Neuronal stem cell (in vitro differentiated cells): ENCODE data around the gene CLEC12A.

ENCODE experiments used
- DNase-seq: peaks from one replicate; pipeline ENCODE4 v3.0.0-alpha.2; 2013; ENCODE audit warnings: low spot score
- H2AFZ ChIP-seq: one replicate; pipeline ENCODE4 v1.6.1; 2013; ENCODE audit warnings: mild to moderate bottlenecking, low read length, inconsistent platforms
- H2AK5ac ChIP-seq: 2 replicates; pipeline ENCODE4 v1.6.1; 2013; ENCODE audit warnings: low read depth, mild to moderate bottlenecking, inconsistent platforms, low read length, moderate library complexity, mixed read lengths
- H2BK120ac ChIP-seq: 2 replicates; pipeline ENCODE4 v1.6.1; 2013; ENCODE audit warnings: low read depth, mild to moderate bottlenecking, inconsistent platforms, low read length, moderate library complexity, mixed read lengths
- H2BK12ac ChIP-seq: one replicate; pipeline ENCODE4 v1.6.1; 2013; ENCODE audit warnings: low read length, inconsistent platforms
- H2BK15ac ChIP-seq: 2 replicates; pipeline ENCODE4 v1.6.1; 2013; ENCODE audit warnings: mild to moderate bottlenecking, low read length, inconsistent platforms, mixed read lengths
- H2BK5ac ChIP-seq: one replicate; pipeline ENCODE4 v1.6.1; 2013; ENCODE audit warnings: inconsistent platforms, mild to moderate bottlenecking, low read length, moderate library complexity
- H3K14ac ChIP-seq: one replicate; pipeline ENCODE4 v1.6.1; 2013; ENCODE audit warnings: low read length, inconsistent platforms
- H3K18ac ChIP-seq: 2 replicates; pipeline ENCODE4 v1.6.1; 2013; ENCODE audit warnings: low read length, inconsistent platforms
- H3K23ac ChIP-seq: 2 replicates; pipeline ENCODE4 v1.6.1; 2013; ENCODE audit warnings: low read depth, mild to moderate bottlenecking, mixed read lengths, low read length, inconsistent platforms; ENCODE audit not compliant: poor library complexity
- H3K27ac ChIP-seq: replicated peaks from 3 replicates; pipeline ENCODE4 v1.5.1; 2013; ENCODE audit warnings: low read length, inconsistent platforms
- H3K27me3 ChIP-seq, 3 experiments: 2 replicates each; pipeline ENCODE4 v1.6.1; 2013; ENCODE audit warnings: low read length in 3 of 3, mild to moderate bottlenecking in 2 of 3, inconsistent platforms in 1 of 3, low read depth in 1 of 3, mixed read lengths in 1 of 3, moderate library complexity in 1 of 3; ENCODE audit not compliant: control insufficient read depth in 3 of 3, insufficient read depth in 3 of 3
- H3K36me3 ChIP-seq, 2 donors: replicated peaks in 1 of 2; 2 replicates each; pipeline ENCODE4 v1.6.1; 2013; ENCODE audit warnings: low read length in 2 of 2; ENCODE audit not compliant: control insufficient read depth in 2 of 2, insufficient read depth in 2 of 2
- H3K4ac ChIP-seq: 2 replicates; pipeline ENCODE4 v1.6.1; 2013; ENCODE audit warnings: inconsistent platforms, mild to moderate bottlenecking, low read length, moderate library complexity
- H3K4me1 ChIP-seq, 2 donors: 1 replicate in 1 of 2; 2 replicates in 1 of 2; pipeline ENCODE4 v1.6.1; 2013; ENCODE audit warnings: low read length in 2 of 2, low read depth in 1 of 2; ENCODE audit not compliant: control insufficient read depth in 2 of 2, insufficient read depth in 1 of 2
- H3K4me2 ChIP-seq: one replicate; pipeline ENCODE4 v1.6.1; 2013; ENCODE audit warnings: mild to moderate bottlenecking, low read length, inconsistent platforms; ENCODE audit not compliant: insufficient read depth, poor library complexity, severe bottlenecking
- H3K4me3 ChIP-seq, 2 donors: 2 replicates each; pipeline ENCODE4 v1.5.1; 2013; ENCODE audit warnings: low read length in 2 of 2, mild to moderate bottlenecking in 2 of 2, inconsistent platforms in 1 of 2, moderate library complexity in 1 of 2
- H3K79me1 ChIP-seq: one replicate; pipeline ENCODE4 v1.6.1; 2013; ENCODE audit warnings: low read depth, mild to moderate bottlenecking, inconsistent platforms, low read length, moderate library complexity
- H3K9ac ChIP-seq: one replicate; pipeline ENCODE4 v1.6.1; 2013; ENCODE audit warnings: mild to moderate bottlenecking, low read depth, low read length, inconsistent platforms; ENCODE audit not compliant: poor library complexity
- H3K9me3 ChIP-seq, 2 donors: replicated peaks in 1 of 2; 2 replicates each; pipeline versions ENCODE3 to v1.6.1; 2013; ENCODE audit warnings: low read length in 2 of 2, mild to moderate bottlenecking in 2 of 2, inconsistent platforms in 1 of 2, low read depth in 1 of 2, mixed read lengths in 1 of 2, moderate library complexity in 1 of 2; ENCODE audit not compliant: control insufficient read depth in 2 of 2, insufficient read depth in 1 of 2
- H4K8ac ChIP-seq: one replicate; pipeline ENCODE4 v1.6.1; 2013; ENCODE audit warnings: low read depth, mild to moderate bottlenecking, inconsistent platforms, low read length, moderate library complexity
- H4K91ac ChIP-seq: one replicate; pipeline ENCODE4 v1.6.1; 2013; ENCODE audit warnings: low read length, low read depth, mild to moderate bottlenecking, inconsistent platforms; ENCODE audit not compliant: poor library complexity
- WGBS, 2 donors: extraction: QIAGEN DNeasy Blood & Tissue Kit; methylation state at CpG; one replicate each; pipeline ENCODE4 v1.1.7; 2013; ENCODE audit warnings: missing lambda C conversion rate in 2 of 2, mixed read lengths in 1 of 2; ENCODE audit not compliant: insufficient read length in 2 of 2, insufficient replicate concordance in 1 of 2; ENCODE audit errors: extremely low coverage in 2 of 2; 5-methylcytosine and 5-hydroxymethylcytosine counted together

CLEC12A gene

GRCh38 chr12:9980126-9980525 is 8.9 kb downstream of the CLEC12A start:
- H3K23ac ChIP-seq, result no peak overlapping the region
- no peak for DNase-seq
- H2BK5ac ChIP-seq, result no peak overlapping the region
- no peak overlapping the region for H4K8ac ChIP-seq
- no peak overlapping the region for H3K4ac ChIP-seq
- no peak overlapping the region for H2BK15ac ChIP-seq
- no peak overlapping the region for H2AK5ac ChIP-seq
- no peak overlapping the region for H3K9ac ChIP-seq
- no peak overlapping the region for H2AFZ ChIP-seq
- no peak overlapping the region for H3K18ac ChIP-seq
- H3K79me1 ChIP-seq, result no peaks in the 10 kb centered on the region
- no peak overlapping the region for H3K27ac ChIP-seq
- H3K36me3 ChIP-seq, result no peaks in the 10 kb centered on the region
- no peaks in the 10 kb centered on the region for H3K4me1 ChIP-seq
- no CpG with 5 or more reads among the region's 3 CpGs for WGBS, 2 donors
- H3K4me2 ChIP-seq, result no peak overlapping the region
- no peak overlapping the region for H2BK120ac ChIP-seq
- no peak overlapping the region for H3K4me3 ChIP-seq
- H3K27me3 ChIP-seq, result no peaks in the 10 kb centered on the region
- H2BK12ac ChIP-seq, result no peak overlapping the region
- peaks cover 0 to 6% of the 10 kb centered on the region in 2 donors for H3K9me3 ChIP-seq
- H3K14ac ChIP-seq, result no peak overlapping the region
- H4K91ac ChIP-seq, result no peak overlapping the region

- no peak overlapping the region for H2BK12ac ChIP-seq
- no peak overlapping the region for H3K18ac ChIP-seq
- H3K4me1 ChIP-seq, result no peaks in the 10 kb centered on the region
- no CpG with 5 or more reads among the region's 3 CpGs for WGBS, 2 donors
- no peak overlapping the region for H3K27ac ChIP-seq
- no peak overlapping the region for H2BK120ac ChIP-seq
- no peak overlapping the region for H4K91ac ChIP-seq
- no peak for DNase-seq
- no peaks in the 10 kb centered on the region for H3K79me1 ChIP-seq
- H2AK5ac ChIP-seq, result no peak overlapping the region
- H3K9me3 ChIP-seq, result no peaks in the 10 kb centered on the region
- no peak overlapping the region for H2AFZ ChIP-seq
- H3K4me3 ChIP-seq, result no peak overlapping the region
- no peak overlapping the region for H3K4ac ChIP-seq
- no peak overlapping the region for H4K8ac ChIP-seq
- H2BK15ac ChIP-seq, result no peak overlapping the region
- no peak overlapping the region for H2BK5ac ChIP-seq
- no peak overlapping the region for H3K4me2 ChIP-seq
- no peak overlapping the region for H3K23ac ChIP-seq
- H3K36me3 ChIP-seq, result no peaks in the 10 kb centered on the region
- H3K14ac ChIP-seq, result no peak overlapping the region
- H3K27me3 ChIP-seq, result no peaks in the 10 kb centered on the region
- no peak overlapping the region for H3K9ac ChIP-seq
Measured at GRCh38 chr12:9991876-9992275, 20.7 kb downstream of the CLEC12A start.

GRCh38 chr12:9992296-9992695 is 21.1 kb downstream of the CLEC12A start:
- no CpG with 5 or more reads among the region's 4 CpGs for WGBS, 2 donors
- no peak overlapping the region for H3K27ac ChIP-seq
- H3K23ac ChIP-seq, result no peak overlapping the region
- no peak overlapping the region for H3K9ac ChIP-seq
- no peak for DNase-seq
- no peak overlapping the region for H4K91ac ChIP-seq
- H3K4me1 ChIP-seq, result no peaks in the 10 kb centered on the region
- no peak overlapping the region for H3K4me2 ChIP-seq
- no peak overlapping the region for H2BK15ac ChIP-seq
- no peak overlapping the region for H2BK12ac ChIP-seq
- H3K4me3 ChIP-seq, result no peak overlapping the region
- H3K14ac ChIP-seq, result no peak overlapping the region
- H3K18ac ChIP-seq, result no peak overlapping the region
- H3K79me1 ChIP-seq, result no peaks in the 10 kb centered on the region
- no peaks in the 10 kb centered on the region for H3K27me3 ChIP-seq
- H3K4ac ChIP-seq, result no peak overlapping the region
- H2AK5ac ChIP-seq, result no peak overlapping the region
- no peak overlapping the region for H4K8ac ChIP-seq
- no peak overlapping the region for H2BK120ac ChIP-seq
- no peaks in the 10 kb centered on the region for H3K36me3 ChIP-seq
- H2BK5ac ChIP-seq, result no peak overlapping the region
- H2AFZ ChIP-seq, result no peak overlapping the region
- no peaks in the 10 kb centered on the region for H3K9me3 ChIP-seq

- Histone ChIP-seq H3K23ac (no peak within 1 kb of the TSS), H2AK5ac (no peak within 1 kb of the TSS), H3K18ac (no peak within 1 kb of the TSS), H2AFZ (no peak within 1 kb of the TSS), H3K4ac (no peak within 1 kb of the TSS), H3K14ac (no peak within 1 kb of the TSS), H2BK5ac (no peak within 1 kb of the TSS), H2BK120ac (no peak within 1 kb of the TSS), H3K4me3 (no peak within 1 kb of the TSS), H3K27me3 (no peaks in the 10 kb centered on the region), H3K27ac (no peak within 1 kb of the TSS), H2BK12ac (no peak within 1 kb of the TSS), H3K4me1 (no peaks in the 10 kb centered on the region), H3K79me1 (no peaks in the 10 kb centered on the region), H3K4me2 (no peak within 1 kb of the TSS), H2BK15ac (no peak within 1 kb of the TSS), H3K9ac (no peak within 1 kb of the TSS), H4K91ac (no peak within 1 kb of the TSS), H3K9me3 (no peaks in the 10 kb centered on the region), H4K8ac (no peak within 1 kb of the TSS), H3K36me3 (no peaks in the 10 kb centered on the region)
- no peak for DNase-seq
- WGBS, 2 donors, result no CpG with 5 or more reads among the region's 3 CpGs
Measured at GRCh38 chr12:9999016-9999415, 27.8 kb downstream of the CLEC12A start, which contains the start of gene CLEC1B. TSS of gene CLEC1B (minus strand) at chr12:9999121. CDS start at chr12:9999100, 21 bp downstream.
